K562 (cell line): ENCODE data around the gene GOLGA2.

ENCODE experiments used
- FUS ChIP-seq: fragments of 200-400 bp; formaldehyde crosslinking; optimal IDR thresholded peaks from 2 replicates; pipeline ENCODE3; 2017; ENCODE audit warnings: low read depth, low read length
- POLR2AphosphoS5 ChIP-seq: IDR thresholded peaks from 2 replicates; pipeline ENCODE4 v1.6.1; 2011; ENCODE audit warnings: mild to moderate bottlenecking, low read depth, low read length, moderate library complexity; ENCODE audit not compliant: control insufficient read depth, insufficient read depth
- SETDB1 ChIP-seq: IDR thresholded peaks from one replicate; pipeline ENCODE4 v1.6.1; 2012; ENCODE audit warnings: low read length, control low read depth, inconsistent platforms
- ZNF232 ChIP-seq: sonication (generic); formaldehyde crosslinking; IDR thresholded peaks from 2 replicates; pipeline ENCODE4 v1.8.0; 2022; ENCODE audit warnings: mild to moderate bottlenecking, missing genetic modification reagents
- TF ChIP-seq, protein P1 (sequence below): fragments of 450-650 bp; IDR thresholded peaks from 2 replicates; pipeline ENCODE4 v1.6.1; 2018; ENCODE audit not compliant: partially characterized antibody
- TF ChIP-seq, protein P2 (sequence below): sonication (generic); formaldehyde crosslinking; IDR thresholded peaks from 2 replicates; pipeline ENCODE4 v1.8.1; 2022; ENCODE audit warnings: missing genetic modification reagents
- TF ChIP-seq, protein P3 (sequence below), 3 experiments: IDR thresholded peaks in 2 of 3; conservative IDR thresholded peaks in 1 of 3; 2 replicates each; pipeline ENCODE4 v1.5.1; 2011 to 2012; ENCODE audit warnings: low read length in 3 of 3, mild to moderate bottlenecking in 3 of 3, control low read depth in 2 of 3, improper control_type of control experiment in 1 of 3, inconsistent platforms in 1 of 3, low read depth in 1 of 3, mixed read lengths in 1 of 3, moderate library complexity in 1 of 3; ENCODE audit not compliant: insufficient read depth in 2 of 3

DNA sequence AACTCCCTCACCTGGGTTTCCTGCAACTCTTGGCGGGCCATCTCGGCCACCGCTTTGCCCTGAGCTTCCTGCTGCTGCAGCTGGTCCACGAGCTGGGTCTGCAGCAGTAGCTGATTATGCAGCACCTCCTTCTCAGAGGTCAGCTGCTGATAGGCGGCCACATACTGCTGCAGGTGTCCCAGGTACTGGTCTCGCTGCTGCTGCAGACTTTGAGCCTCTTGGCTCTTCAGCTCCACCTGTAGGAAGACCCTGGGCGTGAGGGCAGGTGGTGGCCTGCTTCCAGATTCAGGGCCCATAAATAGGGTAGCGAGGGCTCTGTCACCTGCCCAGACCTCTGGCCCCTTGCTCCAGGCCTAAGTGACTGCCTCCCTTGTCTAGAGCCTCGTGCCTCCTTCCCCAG is 16.7 kb downstream of the GOLGA2 start:
- TF ChIP-seq, protein P1, sequence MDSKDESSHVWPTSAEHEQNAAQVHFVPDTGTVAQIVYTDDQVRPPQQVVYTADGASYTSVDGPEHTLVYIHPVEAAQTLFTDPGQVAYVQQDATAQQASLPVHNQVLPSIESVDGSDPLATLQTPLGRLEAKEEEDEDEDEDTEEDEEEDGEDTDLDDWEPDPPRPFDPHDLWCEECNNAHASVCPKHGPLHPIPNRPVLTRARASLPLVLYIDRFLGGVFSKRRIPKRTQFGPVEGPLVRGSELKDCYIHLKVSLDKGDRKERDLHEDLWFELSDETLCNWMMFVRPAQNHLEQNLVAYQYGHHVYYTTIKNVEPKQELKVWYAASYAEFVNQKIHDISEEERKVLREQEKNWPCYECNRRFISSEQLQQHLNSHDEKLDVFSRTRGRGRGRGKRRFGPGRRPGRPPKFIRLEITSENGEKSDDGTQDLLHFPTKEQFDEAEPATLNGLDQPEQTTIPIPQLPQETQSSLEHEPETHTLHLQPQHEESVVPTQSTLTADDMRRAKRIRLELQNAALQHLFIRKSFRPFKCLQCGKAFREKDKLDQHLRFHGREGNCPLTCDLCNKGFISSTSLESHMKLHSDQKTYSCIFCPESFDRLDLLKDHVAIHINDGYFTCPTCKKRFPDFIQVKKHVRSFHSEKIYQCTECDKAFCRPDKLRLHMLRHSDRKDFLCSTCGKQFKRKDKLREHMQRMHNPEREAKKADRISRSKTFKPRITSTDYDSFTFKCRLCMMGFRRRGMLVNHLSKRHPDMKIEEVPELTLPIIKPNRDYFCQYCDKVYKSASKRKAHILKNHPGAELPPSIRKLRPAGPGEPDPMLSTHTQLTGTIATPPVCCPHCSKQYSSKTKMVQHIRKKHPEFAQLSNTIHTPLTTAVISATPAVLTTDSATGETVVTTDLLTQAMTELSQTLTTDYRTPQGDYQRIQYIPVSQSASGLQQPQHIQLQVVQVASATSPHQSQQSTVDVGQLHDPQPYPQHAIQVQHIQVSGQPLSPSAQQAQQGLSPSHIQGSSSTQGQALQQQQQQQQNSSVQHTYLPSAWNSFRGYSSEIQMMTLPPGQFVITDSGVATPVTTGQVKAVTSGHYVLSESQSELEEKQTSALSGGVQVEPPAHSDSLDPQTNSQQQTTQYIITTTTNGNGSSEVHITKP: no peak
- no peak for TF ChIP-seq FUS
- no peak for TF ChIP-seq SETDB1
- no peak for TF ChIP-seq POLR2AphosphoS5
- TF ChIP-seq, protein P2, sequence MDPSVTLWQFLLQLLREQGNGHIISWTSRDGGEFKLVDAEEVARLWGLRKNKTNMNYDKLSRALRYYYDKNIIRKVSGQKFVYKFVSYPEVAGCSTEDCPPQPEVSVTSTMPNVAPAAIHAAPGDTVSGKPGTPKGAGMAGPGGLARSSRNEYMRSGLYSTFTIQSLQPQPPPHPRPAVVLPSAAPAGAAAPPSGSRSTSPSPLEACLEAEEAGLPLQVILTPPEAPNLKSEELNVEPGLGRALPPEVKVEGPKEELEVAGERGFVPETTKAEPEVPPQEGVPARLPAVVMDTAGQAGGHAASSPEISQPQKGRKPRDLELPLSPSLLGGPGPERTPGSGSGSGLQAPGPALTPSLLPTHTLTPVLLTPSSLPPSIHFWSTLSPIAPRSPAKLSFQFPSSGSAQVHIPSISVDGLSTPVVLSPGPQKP (CRISPR knock-in tag): no peak
- no peak for TF ChIP-seq ZNF232 (CRISPR knock-in tag)
- TF ChIP-seq, protein P3, sequence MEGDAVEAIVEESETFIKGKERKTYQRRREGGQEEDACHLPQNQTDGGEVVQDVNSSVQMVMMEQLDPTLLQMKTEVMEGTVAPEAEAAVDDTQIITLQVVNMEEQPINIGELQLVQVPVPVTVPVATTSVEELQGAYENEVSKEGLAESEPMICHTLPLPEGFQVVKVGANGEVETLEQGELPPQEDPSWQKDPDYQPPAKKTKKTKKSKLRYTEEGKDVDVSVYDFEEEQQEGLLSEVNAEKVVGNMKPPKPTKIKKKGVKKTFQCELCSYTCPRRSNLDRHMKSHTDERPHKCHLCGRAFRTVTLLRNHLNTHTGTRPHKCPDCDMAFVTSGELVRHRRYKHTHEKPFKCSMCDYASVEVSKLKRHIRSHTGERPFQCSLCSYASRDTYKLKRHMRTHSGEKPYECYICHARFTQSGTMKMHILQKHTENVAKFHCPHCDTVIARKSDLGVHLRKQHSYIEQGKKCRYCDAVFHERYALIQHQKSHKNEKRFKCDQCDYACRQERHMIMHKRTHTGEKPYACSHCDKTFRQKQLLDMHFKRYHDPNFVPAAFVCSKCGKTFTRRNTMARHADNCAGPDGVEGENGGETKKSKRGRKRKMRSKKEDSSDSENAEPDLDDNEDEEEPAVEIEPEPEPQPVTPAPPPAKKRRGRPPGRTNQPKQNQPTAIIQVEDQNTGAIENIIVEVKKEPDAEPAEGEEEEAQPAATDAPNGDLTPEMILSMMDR (IDR thresholded peaks at IDR 0.05 in 2 of 3, conservative IDR thresholded peaks at IDR 0.05 in 1 of 3; ENCODE audit: insufficient read depth in 2 of 3, low read depth in 1 of 3, low read length in 3 of 3): peak; percentile 47 to 55 (median 48); a peak in 5 of 6 replicates
